Renal cortex interstitium (tissue), 11 donors: ENCODE results near the gene IGSF21. TPM values are rescaled to one million over a fixed set of nuclear protein-coding genes. Genes with fewer than 3 reads are reported as not detected.
"Not testable (repeated sequence)": the region's sequence is repeated elsewhere in the genome, so short reads cannot be mapped to it uniquely, and the experiment has no call there.

ENCODE experiments used
- DNase-seq, 11 donors: peaks; one replicate each; pipeline ENCODE4 v3.0.0-alpha.2; 2013; ENCODE audit warnings: low read depth in 9 of 11, low spot score in 4 of 11; ENCODE audit errors: extremely low read depth in 1 of 11
- polyA plus RNA-seq, 3 donors: library from polyadenylated mRNA; unstranded; fragments of 120-200 nt; gene quantifications; one replicate each; pipeline ENCODE4 v1.2.1, GENCODE V29; 2013; ENCODE audit not compliant: insufficient read length in 3 of 3

IGSF21 gene
- polyA plus RNA-seq, 3 donors = 0.22 to 0.26 (median 0.26) TPM

- no peak for DNase-seq
Measured at GRCh38 chr1:18158714-18159113, 51.1 kb downstream of the IGSF21 start.

- no peak for DNase-seq
Measured at GRCh38 chr1:18160290-18160942, 52.8 kb downstream of the IGSF21 start.

- no peak for DNase-seq
Measured at GRCh38 chr1:18161690-18162089, 54.1 kb downstream of the IGSF21 start.

- not testable (repeated sequence) for DNase-seq
Measured at GRCh38 chr1:18165640-18166039, 58.0 kb downstream of the IGSF21 start.

- DNase-seq = no peak
Measured at GRCh38 chr1:18166341-18166740, 58.7 kb downstream of the IGSF21 start.

GRCh38 chr1:18166929-18167328 is 59.3 kb downstream of the IGSF21 start:
- DNase-seq = no peak

- DNase-seq = no peak
Measured at GRCh38 chr1:18170444-18170843, 62.8 kb downstream of the IGSF21 start.

GRCh38 chr1:18174037-18174436 is 66.4 kb downstream of the IGSF21 start:
- no peak for DNase-seq

GRCh38 chr1:18175051-18175450 is 67.5 kb downstream of the IGSF21 start:
- no peak for DNase-seq

GRCh38 chr1:18175530-18176377 is 68.2 kb downstream of the IGSF21 start:
- DNase-seq = no peak

- DNase-seq = no peak
Measured at GRCh38 chr1:18176619-18177018, 69.0 kb downstream of the IGSF21 start.

- DNase-seq = no peak
Measured at GRCh38 chr1:18178111-18178510, 70.5 kb downstream of the IGSF21 start.

- DNase-seq = no peak
Measured at GRCh38 chr1:18179009-18179408, 71.4 kb downstream of the IGSF21 start.

- DNase-seq = no peak
Measured at GRCh38 chr1:18182398-18183160, 75.0 kb downstream of the IGSF21 start.

GRCh38 chr1:18183533-18183932 is 75.9 kb downstream of the IGSF21 start:
- no peak for DNase-seq

- no peak for DNase-seq
Measured at GRCh38 chr1:18187054-18187453, 79.5 kb downstream of the IGSF21 start.

- no peak for DNase-seq
Measured at GRCh38 chr1:18188820-18189517, 81.4 kb downstream of the IGSF21 start.

GRCh38 chr1:18190598-18190997 is 83.0 kb downstream of the IGSF21 start:
- DNase-seq = no peak

GRCh38 chr1:18191037-18191436 is 83.4 kb downstream of the IGSF21 start:
- DNase-seq = no peak
